ENCODE results near the gene CADPS.

DNA sequence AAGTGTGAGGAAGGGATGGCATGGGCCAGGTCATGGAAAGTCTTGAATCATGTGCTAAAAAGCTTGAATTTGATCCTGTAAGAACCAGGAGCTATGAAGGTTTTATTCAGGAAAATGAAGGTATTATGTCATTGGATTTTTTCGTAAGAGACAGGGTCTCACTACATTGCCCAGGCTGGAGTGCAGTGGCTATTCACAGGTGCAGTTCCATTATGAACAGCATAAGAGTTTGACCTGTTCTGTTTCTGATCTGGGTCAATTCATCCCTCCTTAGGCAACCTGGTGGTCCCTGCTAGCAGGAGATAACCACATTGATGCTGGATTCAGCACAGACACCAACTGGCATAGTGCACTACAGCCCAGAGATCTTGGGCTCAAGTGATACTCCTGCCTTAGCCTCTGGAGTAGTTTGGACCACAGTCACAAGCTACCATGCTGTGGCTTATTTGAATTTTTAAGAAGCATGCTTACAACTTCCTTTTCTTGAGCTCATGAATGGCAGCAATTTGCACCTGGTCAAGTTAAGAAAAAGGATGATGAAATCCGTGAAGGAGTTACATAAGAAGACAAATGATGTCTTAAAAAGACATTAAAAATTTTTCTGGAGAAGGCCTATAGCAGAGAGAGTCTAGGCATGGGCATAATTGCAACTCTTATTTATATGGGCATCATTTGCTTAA is 79.1 kb downstream of the CADPS start:
- TF ChIP-seq CTCF (conservative IDR thresholded peaks at IDR 0.05; ENCODE audit: low read length) (no peak), EZH2phosphoT487 (IDR thresholded peaks at IDR 0.05; ENCODE audit: borderline replicate concordance, low read depth, low read length) (no peak)

Measured in OCI-LY7 (cell line).